Inferior parietal cortex (tissue), 1 donor: ENCODE data around the gene DHRS7.

ENCODE experiments used
- DNase-seq: peaks from one replicate; pipeline ENCODE4 v3.0.0-alpha.2; 2016; ENCODE audit errors: extremely low spot score

The DHRS7 gene, protein sequence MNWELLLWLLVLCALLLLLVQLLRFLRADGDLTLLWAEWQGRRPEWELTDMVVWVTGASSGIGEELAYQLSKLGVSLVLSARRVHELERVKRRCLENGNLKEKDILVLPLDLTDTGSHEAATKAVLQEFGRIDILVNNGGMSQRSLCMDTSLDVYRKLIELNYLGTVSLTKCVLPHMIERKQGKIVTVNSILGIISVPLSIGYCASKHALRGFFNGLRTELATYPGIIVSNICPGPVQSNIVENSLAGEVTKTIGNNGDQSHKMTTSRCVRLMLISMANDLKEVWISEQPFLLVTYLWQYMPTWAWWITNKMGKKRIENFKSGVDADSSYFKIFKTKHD

GRCh38 chr14:60164712-60165546 lies at the start of gene DHRS7:
Gene DHRS7, minus strand, starts transcription at chr14:60165398. Its CDS starts 89 bp downstream, at chr14:60165309.
- DNase-seq: peak; percentile 79

- no peak for DNase-seq
Measured at GRCh38 chr14:60214415-60215126, 49.4 kb upstream of the DHRS7 start.

DNA sequence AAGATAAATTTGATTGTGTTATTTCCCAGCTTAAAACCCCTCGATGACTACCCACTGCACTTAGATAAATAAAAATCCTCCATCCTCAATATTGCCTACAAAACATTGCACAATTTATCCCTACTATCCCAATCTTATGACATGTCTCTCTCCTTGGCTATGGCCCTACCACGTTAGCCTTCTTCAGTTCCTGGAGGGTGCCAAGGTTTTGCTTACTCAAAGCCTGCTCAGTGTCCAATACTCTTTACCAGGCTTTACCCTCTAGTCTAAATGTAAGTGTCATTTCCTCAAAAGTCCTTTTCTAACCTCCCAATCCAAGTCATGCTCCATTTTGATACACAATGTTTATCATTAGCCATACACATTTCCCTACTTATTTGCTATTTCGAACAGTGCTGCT lies 48.8 kb upstream of the DHRS7 start:
- no peak for DNase-seq

DNA sequence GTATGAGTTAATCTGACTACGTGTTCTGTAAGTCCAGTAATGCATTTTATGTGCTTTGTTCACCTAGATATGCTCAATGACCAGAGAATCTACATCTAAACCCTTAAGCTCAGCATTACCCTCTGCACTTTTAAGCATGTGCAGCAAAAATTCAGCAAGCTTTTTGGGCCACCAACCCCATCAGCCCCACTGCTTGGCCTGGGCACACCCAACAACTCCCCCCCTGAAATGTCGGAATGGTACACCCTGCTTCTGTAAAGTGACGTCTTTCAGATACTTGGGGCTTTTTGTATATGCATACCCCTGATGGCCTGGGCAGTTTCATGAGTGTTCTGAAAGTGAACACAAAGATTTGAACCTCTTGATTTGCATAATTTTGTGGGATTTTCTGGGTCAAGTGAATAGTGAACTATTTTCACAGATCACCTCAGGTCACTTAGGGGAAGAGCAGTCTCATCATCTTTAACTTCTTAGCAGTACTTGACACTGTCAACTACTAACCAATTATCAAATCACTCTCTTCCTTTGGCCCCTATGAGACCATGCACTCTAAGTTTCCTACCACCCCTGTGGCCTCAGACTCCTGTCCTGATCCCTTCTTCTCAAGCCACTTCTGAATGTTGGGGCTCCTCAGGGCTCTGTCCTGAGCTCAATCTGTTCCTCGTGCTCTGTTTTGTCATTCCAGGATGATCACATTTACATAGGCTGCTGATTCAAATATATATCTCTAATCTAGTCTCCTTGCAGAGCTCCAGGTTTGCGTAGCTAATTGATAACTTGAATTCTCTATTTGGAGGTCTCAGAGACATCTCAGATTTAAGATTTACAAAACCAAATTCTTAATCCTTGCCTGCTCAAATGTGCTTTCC lies 47.5 kb upstream of the DHRS7 start:
- no peak for DNase-seq

DNA sequence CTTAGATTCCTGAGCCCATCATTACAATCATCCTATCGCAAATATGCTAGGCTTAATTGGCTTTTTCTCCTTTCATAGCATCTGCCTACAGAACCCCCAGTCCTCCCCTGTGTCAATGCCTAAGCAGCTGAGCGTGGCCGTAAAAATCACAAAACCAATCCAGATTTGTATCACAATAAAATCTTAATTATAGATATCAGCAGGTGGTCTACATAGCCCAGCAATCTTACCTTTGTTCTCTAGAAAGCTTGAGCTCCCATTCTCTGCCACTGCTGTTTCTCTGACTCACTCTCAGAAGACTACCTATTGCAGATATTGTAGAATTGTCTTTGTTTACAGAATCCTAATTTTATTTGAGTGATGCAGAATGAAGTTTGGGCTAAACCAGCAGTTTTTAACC lies 46.0 kb upstream of the DHRS7 start:
- no peak for DNase-seq

DNA sequence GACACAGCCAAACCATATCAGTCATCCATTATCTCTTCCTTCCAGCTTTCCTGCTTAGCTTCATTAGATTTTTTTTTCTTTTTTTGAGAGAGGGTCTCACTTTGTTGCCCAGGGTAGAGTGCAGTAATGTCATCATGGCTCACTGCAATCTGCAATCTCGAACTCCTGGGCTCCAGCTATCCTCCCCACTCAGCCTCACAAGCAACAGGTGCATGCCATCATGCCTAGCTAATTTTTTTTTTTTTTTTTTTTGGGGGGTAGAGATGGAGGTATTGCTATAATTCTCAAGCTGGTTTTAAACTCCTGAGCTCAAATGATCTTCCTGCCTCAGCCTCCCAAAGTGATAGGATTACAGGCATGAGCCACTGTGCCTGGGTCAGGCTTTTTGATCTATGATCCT lies 45.5 kb upstream of the DHRS7 start:
- DNase-seq: no peak

- DNase-seq: no peak
Measured at GRCh38 chr14:60206837-60207533, 41.8 kb upstream of the DHRS7 start.

- DNase-seq: no peak
Measured at GRCh38 chr14:60206249-60206670, 41.1 kb upstream of the DHRS7 start.

- no peak for DNase-seq
Measured at GRCh38 chr14:60204843-60205774, 39.9 kb upstream of the DHRS7 start.

- DNase-seq: no peak
Measured at GRCh38 chr14:60204104-60204842, 39.1 kb upstream of the DHRS7 start.

GRCh38 chr14:60199321-60199720 lies 34.1 kb upstream of the DHRS7 start:
- DNase-seq: no peak

- DNase-seq: no peak
Measured at GRCh38 chr14:60197629-60198303, 32.6 kb upstream of the DHRS7 start.

- DNase-seq: no peak
Measured at GRCh38 chr14:60196291-60196690, 31.1 kb upstream of the DHRS7 start.

- no peak for DNase-seq
Measured at GRCh38 chr14:60195179-60195810, 30.1 kb upstream of the DHRS7 start.

- DNase-seq: peak; percentile 40
Measured at GRCh38 chr14:60189923-60190840, 25.0 kb upstream of the DHRS7 start.

- no peak for DNase-seq
Measured at GRCh38 chr14:60188696-60189095, 23.5 kb upstream of the DHRS7 start.

DNA sequence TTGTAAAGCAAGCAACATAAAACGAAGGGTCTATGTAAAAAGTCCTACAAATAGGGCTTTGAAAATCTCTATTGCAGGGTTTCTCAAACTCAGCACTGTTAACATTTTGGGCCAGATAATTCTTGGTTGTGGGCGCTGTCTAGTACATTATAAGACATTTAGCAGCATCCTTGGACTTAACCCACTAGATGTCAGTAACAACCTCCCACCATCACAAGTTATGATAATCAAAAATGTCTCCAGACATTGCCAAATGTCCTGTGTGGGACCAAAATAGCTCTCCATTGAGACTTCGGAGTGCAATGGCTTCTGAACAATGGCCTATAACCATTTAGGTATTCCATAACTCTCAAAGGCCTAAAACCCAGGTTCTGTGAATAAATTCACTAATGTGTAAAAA lies 22.9 kb upstream of the DHRS7 start:
- no peak for DNase-seq
